GM23248 (cell line): ENCODE results near the gene CDKN3.
"Not testable (repeated sequence)": the region's sequence is repeated elsewhere in the genome, so short reads cannot be mapped to it uniquely, and the experiment has no call there.

Experiments used
- EZH2 ChIP-seq: fragments of 200-600 bp; sonication (generic); IDR thresholded peaks from 2 replicates; pipeline ENCODE4 v1.6.1; 2018; ENCODE audit warnings: antibody characterized with exemption, mild to moderate bottlenecking; ENCODE audit not compliant: insufficient read depth, poor library complexity, severe bottlenecking
- EZH2phosphoT487 ChIP-seq: fragments of 200-600 bp; sonication (generic); IDR thresholded peaks from 2 replicates; pipeline ENCODE4 v1.6.1; 2018; ENCODE audit warnings: antibody characterized with exemption, moderate library complexity, mild to moderate bottlenecking, low read depth; ENCODE audit not compliant: insufficient read depth

GRCh38 chr14:54378893-54379292 is 17.9 kb upstream of the CDKN3 start:
- not testable (repeated sequence) for TF ChIP-seq EZH2, EZH2phosphoT487
